NCI-H460 (cell line): ENCODE results near the gene CHKA. TPM values are rescaled to one million over a fixed set of nuclear protein-coding genes. Genes with fewer than 3 reads are reported as not detected.

Experiments
- DNase-seq: peaks from one replicate; pipeline ENCODE4 v3.0.0-alpha.2; 2016; ENCODE audit warnings: low read depth; ENCODE audit errors: extremely low read depth
- total RNA-seq: library from RNA; depleted of rRNA; stranded (reverse); fragments of >200 nt; shearing (Covaris generic); gene quantifications from 2 replicates; pipeline ENCODE4 v1.2.3, GENCODE V29; 2014

Gene CHKA
- total RNA-seq, 1 experiment from 2014 or later: 9.0 TPM

DNA sequence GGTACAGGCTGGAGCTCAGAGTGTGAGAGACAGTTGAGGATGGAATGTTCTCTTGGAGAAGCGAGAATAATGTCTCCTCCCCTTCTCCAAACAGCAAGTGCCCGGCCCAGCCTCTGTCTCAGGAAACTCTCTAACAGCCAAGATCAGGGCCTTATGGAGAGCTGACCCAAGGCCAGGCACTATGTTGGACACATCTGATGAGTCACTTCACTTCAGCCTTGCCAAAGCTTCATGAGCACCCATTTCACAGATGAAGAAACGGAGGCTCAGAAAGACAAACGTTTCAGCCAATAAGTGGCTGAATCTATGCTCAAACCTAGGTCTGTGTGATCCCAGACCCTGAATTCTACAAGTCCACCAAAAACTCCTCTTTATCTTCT is 22.1 kb upstream of the CHKA start:
- DNase-seq: no peak

DNA sequence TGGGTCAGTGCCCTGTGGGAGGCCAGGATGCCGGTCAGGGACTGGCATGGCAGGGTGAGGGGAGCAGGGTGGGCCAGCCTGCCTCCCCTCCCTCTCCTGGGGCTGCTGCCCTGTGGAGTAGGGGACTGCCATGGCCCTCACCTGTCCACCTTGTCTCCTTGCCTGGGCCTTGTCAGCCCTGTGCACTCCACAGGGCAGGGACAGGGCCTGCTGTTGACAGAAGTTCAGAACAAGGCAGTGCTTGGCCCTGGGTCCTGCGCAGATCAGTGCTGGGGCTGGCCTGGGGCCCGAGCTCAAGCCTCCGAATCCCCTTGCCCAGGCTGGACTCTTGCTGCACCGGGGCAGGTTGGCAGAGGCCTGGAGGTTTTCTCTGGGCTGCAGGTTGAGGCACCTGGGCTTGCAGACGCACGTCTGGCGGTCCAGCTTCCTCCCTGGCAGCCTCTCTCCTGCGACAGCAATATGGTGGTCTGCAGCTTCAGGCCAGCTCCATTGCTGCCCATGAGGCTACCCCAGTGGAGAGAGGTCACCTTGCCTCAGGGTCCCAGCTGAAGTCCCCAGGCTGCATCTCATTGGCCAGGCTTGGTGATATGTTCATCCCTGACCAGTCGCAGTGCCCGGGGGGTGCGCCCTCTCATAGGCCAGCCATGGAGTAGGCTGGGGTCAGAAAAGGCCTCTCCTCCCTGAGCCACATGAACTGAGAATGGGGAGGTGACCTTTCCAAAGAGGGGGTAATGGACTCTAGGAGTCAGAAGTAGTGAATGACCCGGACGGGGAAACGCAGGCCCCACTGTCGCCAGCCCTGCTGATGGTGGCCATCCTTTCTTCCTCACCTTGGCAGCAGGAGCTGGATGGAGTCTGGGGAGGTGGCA is 21.5 kb upstream of the CHKA start:
- no peak for DNase-seq

DNA sequence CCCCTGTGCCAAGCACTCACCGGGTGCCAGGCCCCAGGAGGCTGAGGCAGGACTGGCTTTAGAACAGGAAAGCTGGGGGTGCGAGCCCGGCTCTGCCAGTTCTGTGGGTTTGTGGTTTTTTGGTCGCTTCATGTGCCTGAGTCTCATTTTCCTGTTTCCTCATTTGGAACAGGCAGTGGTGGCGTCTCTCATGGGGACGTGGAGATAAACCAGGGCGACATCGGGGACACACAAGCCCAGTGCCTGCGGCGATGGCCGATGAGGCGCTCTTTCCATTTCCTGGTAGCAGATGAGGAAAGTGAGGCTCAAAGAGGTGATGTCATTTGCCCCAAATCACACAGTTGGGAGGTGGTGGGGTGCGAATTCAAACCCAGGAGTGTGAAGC is 20.8 kb upstream of the CHKA start:
- DNase-seq: no peak

DNA sequence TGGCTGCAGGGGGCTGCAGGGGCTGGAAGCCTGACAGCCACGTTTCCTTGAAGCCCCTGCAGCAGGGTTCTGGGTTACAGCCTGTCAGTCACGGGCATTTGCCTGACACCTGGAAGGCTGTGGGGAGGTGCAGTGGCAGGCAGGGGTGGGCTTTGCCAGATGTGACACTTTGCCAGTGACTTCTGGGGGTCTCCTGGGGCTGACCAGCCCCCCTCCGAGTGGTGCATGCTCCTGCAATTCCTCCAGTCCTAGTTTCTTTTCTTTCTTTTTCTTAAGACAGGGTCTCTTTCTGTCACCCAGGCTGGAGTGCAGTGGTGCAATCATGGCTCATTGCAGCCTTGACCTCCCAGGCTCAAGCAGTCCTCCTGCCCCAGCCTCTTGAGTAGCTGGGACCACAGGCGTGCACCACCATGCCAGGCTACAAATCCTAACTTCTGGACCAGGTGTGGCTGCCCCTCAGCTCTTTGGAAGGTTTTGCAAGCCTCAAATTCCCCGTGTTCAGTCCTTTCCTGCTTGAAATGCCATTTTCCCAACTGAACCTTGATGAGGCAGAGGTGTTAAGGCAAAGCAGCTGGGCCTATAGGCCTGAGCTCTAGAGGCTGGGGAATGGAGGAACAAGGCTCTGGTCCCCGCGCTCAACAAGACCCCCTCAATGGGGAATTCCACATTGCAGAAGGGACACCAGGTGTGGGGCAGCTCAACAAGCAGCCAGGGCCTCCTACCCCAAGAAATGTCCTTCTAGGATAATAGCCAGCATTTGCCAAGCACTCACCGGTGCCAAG is 20.2 kb upstream of the CHKA start:
- no peak for DNase-seq

DNA sequence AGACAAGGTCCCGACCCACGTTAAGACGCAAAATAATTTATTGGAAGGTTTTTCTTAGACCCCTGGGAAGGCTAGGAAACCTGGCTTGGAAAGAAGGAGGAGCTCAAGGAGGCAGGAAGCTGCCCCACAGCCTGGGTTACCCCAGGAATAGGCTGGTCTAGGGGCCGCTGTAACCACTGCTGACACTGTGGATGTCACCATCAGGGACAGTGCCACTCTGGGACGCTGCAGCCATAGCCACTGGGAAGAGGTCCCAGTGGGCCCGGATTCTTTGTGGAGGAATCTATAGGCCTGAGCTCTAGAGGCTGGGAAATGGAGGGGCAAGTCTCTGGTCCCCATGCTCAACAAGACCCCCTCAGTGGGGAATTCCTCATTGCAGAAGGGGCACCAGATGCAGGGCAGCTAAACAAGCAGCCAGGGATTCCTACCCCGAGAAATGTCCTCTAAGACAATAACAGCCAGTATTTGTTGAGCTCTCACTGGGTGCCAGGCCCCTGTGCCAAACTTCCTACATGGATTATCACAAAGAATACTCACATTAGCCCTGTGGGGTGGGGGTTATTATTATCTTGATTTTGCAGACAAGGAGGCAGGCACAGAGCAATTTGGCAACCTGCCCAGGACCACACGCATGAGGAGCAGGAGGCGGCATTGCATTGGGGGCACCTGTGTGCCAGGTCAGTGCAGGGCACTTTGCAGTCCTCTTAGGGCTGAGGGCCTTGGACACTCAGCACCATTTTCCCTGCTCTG is 19.5 kb upstream of the CHKA start:
- no peak for DNase-seq

DNA sequence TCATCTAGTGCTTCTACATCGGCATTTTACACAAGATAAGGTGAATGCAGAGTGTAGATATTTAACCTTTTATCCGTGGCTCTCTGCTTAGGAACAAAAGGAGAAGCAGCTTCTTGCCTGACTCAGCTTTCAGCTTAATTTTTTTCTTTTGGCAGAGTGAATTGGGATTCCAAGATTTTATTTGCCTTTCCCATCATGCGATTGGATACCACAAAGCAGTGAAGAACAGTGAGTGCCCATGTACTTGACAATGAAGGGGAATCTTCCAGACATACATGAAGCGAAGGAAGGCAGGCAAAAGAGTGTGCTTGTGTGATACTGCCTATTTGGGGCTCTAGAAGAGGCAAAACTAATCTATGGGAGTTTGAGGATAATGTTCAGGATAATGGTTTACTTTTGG is 17.0 kb upstream of the CHKA start:
- no peak for DNase-seq

DNA sequence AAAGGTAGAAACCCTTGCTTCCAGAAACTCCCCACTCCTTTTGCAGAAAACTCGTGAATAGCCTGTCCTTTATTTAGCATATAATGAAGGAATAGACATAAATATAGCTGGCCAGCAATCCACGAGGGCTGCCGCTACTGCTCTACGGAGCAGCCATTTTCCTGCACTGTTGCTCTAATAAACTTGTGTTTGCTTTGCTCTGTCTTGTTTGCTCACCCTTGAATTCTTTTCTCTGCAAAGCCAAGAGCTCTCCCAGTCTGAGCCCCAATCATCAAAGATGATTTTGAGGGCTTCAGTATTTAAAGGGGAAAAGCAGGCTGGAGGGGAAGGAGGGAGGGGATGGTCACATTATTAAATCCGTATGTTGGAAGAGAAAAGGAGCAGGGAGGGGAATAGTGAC is 16.6 kb upstream of the CHKA start:
- no peak for DNase-seq

DNA sequence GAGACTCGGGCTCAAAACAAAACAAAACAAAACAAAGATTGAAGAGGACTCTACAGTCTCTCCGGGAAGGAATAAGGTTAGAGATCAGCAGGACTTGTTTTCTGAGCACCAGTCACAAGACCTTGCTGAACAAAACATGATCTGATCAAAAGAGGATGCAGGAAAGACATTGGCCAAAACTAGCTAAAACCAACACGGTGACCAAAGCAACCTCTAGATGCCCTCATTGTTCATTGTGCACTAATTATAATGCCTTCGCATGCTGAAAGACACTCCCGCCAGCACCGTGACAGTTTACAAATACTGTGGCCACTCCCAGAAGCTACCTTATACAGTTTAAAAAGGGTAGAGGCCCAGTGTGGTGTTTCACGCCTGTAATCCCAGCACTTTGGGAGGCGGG is 15.7 kb upstream of the CHKA start:
- DNase-seq: no peak

DNA sequence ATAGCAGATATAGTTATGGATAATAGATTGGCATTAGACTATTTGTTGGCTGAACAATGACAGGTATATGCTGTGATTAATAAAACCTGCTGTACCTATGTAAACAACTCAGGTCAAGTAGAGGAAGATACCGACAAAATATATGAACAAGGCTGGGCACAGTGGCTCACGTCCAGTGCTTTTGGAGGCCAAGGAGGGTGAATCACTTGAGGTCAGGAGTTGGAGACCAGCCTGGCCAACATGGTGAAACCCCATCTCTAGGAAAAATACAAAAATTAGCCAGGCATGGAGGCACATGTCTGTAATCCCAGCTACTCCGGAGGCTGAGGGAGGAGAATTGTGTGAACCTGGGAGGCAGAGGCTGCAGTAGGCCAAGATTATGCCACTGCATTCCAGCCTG is 14.0 kb upstream of the CHKA start:
- no peak for DNase-seq

DNA sequence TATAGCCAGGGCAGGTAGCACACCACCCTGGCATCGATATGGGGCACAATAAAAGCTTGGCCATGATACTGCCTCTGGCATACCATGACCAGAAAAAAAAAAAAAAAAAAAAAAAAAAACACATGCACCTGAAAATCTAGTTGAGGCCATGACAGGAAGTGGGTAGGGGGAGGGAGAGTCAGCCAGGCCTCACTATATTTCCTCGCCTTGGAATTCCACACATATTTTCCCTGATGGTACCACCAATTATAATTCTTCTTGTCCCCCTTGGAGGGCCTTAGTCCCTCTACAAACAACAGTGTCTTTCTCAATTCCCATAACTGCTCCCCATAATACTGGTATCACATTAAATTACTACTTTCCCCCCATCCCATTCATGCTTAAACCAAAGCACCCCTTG is 12.6 kb upstream of the CHKA start:
- no peak for DNase-seq

DNA sequence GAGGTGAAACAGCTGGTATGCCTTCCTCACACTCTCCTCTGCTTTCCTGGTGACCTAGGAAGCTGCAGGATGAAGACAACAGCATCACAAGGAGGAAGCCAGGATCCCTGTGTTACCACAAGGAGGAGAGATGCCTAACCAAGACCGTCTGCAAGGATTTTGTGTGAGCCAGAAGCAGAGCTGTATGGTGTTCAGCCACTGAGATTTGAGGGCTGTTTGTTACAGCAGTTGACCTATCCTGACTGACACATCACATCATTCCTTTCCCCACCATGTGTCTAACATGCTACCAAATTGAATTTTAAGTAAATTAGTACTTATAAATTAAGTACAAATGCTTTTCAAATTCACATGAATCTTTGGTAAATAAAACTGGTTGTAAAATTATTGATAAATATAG is 8.9 kb upstream of the CHKA start:
- DNase-seq: no peak

DNA sequence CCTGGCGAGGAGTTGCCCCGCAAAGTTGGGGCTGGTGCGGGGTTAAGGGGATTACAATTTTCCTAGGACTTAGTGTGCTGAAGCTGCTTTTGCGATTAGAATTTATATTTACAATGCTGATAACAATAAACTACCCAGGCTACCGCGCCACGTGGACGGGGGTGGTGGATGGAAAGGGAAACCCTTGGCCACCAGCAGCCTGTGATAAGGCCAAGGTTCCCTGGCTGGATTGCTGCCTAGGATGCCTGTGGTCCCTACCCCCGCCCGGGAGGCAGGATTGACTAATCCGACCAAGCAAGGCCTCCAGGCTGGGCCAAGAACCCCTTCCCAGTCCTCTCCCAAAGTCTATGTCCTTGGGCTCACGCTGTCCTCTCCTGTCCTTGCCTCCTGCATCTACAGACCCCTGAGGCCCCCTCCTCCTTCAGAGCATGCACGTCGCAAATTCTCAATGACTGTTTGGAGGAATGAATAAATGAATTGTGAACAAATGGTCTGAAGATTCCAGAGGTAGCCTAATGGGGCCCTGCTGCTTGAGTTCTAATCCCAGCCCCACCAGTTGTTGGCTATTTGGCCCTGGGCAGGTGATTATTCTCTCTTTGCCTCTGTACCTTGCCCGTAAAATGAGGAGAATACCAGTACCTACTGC is 7.6 kb upstream of the CHKA start:
- DNase-seq: no peak

DNA sequence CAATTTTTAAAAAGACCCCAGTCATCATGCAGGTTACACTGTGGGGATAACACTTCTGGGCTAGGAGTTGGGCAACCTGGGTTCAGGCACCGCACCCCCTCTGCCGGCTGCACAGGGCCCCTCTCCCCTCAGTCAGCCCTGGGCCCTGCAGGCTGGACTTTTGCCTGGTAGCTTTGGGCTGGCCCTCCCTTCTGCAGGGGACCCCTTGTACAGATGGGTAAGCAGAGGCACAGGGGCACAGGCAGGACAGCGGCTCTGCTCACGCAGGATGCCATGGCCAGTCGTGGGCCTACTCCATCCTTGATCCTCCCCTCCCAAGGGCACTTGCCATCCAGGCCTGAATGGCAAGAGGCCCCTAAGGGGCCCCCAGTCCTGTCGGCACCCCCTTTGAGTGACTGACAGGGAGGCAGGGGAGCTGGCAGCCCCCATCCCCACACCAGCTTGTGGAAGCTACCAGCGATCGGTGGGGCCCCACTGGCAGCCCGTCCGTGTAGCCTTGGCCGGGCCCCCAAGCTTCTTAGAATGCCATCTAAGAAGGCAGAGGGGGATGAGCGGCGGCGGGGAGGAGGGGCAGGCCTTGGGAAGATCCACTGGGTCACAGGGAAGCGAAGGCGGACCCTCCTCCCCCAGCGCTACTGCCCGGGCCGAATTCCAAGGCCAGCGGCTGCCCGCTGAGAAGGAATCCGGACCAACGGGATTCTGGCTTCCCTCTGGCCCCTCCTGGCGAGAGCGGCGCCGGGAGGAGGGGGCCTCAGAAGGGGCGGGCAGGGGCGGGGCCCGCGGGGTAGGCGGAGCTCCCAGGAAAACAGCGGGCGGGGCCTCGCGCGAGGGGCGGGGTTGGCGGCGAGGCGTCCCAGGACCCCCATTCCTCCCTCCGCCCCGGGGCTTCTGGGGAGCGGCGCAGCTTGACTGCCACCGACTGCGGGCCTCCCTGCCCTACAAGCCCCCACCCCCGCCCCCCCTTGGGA is 6.8 kb upstream of the CHKA start:
- DNase-seq: no peak

DNA sequence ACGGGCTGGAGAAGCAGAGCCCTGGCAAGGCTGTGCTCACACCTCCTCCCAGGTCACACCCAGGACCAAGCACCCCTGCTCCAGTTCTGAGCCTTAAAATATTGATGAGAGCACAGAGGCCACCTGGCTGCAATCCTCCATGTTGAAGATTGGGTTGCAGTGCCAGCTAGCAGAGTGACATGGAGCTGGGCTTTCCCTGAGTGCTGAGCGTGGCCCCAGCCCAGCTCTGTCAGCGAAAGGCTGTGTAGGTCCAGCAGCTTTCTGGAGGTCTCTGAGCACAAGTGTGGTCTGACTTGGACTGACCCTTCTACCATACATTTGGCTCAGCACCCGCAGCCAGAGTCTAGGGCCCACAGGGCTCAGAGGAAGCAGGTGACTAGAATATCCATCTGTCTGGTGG is 4.0 kb upstream of the CHKA start:
- DNase-seq: no peak

DNA sequence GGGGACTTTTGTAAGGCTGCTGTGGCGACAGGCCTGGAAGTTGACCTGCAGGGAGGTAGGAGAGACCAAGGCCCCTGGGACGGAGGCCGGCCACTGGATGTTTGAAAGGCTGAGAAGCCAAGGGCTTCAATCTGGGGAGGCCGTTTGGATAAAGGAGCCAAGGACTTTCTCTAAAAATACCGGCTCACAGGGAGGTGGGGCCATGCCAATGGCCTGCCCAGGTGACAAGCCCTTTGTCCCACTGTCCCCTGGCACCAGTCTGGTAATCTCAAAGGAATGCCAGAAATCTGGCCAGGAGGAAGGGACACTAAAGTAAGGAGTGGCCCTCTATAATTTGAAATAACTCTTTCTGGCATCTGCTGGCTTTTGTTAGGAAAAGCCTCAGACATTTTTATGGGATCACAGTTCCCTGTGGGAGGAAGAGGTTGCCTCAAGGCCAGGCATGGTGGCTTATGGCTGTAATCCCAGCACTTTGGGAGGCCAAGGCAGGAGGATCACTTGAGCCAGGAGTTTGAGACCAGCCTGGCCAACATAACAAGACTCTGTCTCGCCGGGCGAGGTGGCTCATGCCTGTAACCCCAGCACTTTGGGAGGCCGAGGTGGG is 1.9 kb upstream of the CHKA start:
- no peak for DNase-seq

DNA sequence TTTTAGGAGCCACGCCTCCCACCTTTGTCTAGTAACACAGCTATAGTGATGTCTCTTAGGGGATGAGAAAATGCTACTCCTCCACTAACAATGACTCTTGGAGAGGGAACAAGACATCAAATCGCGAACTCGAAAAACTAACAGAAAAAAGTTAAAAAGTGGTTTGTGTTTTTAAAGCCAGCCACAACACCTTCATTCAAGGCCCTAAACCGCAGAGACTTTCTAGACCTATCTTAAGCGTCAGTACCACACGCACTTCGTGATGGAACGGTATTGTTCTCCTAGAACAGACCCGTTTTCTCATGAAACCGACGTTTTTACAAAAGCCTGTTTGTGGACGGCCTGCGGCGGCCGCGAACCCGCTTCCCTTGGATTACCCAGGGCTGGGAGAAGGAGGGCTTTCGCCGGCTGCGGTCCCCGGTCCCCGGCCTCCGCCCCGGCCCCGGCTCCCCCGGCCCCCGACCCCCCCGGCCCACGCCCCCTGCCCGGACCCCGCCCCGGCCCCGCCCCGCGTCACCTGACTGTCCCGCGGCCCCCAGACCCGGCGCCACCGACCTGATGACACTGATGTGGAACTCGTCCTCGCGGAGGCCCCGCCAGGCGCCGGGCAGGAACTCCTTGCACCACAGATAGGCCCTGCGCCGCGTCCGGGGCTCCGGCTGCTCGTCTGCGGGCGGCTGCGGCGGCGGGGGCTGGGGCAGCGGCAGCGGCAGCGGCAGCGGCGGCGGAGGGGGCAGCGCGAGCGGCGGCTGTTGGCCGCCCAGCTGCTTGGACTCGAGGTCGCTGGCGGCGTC is 718 bp downstream of the CHKA start:
- DNase-seq: no peak

DNA sequence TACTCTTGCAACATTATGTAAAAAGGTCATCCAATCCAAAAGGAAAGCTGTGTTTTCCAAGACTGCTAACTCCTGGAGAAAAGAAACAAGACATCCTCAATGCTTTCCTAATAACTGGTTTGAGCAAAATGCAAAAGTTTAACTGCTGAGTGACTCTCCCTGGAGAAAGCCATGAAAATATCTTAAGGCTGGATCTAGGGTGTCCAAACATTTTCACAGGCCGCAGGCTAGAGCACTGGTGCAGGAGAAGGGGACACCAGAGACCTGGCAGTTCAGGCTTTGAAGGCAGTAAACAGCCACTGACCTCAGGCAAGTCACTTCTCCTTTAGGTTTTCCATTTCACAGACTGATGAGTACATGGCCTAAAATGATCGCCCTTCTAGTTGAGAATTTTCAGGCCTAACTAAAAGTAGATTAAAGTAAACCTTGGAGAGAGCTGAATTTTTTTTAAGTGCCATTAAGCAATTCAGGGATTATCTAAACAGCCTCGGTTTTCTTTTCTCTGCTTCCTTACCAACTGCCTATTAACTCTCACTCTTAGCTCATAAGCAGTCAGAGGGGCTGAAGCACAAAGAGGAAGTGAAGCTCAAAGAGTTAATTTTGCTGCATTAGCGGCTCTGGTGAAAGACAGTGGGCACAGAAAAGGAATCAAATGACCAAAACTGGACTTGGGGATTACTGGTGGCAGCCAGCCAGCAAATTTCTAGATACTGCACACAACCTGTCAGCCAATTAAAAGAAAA is 2.3 kb downstream of the CHKA start:
- DNase-seq: no peak
